NCI-H69 (cell line): ENCODE results near the gene GRIK5.

Experiments
- DNase-seq: peaks from one replicate; lab custom pipeline; 2025; lab: John Stamatoyannopoulos, UW

Gene GRIK5

DNA sequence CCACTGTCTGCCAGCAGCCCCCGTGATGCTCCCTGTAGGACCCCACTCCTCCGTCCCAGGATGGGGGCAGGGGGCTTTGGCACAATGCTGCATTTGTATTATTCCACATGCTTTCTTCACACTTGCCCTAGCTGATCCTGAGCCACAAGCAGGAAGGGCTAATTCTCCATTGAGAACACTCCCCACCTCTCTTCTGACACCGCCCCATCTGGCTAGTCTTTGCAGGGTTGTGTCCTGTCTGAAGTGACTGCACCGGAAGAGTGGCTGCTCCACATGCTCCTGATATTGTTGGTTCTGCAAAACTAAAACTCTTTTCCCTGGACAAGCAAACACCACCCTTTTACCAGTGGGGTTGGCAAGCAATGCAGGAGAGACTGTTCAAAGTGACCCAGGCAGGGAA lies 23.9 kb upstream of the GRIK5 start:
- no peak for DNase-seq

DNA sequence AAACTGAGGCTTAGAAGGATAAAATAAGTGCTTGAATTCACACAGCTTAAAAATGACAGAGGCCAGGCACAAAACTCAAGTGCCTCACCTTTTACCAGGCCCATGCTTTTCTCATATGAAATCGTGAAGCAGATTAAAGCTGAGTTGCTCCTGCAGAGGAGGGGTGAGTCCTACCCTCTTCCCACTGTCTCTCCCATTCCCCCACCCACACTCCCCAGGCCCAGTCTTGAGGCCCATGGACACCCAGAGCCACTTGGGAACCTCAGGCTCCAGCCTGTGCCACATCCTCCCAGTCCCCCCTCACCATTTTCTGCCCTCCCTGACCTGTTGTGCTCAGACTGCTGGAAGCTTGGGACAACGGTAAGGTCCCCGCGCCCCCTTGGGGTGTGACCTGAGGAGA lies 23.5 kb upstream of the GRIK5 start:
- no peak for DNase-seq

- peak; percentile 84 for DNase-seq
Measured at GRCh38 chr19:42092350-42092749, 22.3 kb upstream of the GRIK5 start.

DNA sequence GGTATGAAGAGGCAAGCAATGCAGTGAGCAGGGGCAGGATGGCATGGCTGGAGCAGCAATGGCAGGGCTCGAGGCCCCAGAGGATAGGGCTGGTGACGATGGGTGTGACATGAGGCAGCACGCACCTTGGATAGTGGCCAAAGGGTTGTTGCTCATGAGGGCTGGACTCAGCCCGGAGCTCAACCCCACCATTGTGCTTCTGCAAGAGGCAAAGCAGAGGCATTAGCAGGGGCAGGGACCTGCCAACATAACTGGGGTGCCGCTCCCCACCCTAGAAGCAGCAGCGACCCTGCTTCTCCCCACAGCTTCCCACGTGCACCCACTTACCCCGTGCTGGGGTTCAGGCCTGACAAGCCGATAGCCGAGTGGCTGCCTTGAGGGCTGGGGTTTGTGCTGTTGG lies 21.7 kb upstream of the GRIK5 start:
- peak; percentile 74 for DNase-seq

GRCh38 chr19:42091300-42091699 lies 21.3 kb upstream of the GRIK5 start:
- no peak for DNase-seq

DNA sequence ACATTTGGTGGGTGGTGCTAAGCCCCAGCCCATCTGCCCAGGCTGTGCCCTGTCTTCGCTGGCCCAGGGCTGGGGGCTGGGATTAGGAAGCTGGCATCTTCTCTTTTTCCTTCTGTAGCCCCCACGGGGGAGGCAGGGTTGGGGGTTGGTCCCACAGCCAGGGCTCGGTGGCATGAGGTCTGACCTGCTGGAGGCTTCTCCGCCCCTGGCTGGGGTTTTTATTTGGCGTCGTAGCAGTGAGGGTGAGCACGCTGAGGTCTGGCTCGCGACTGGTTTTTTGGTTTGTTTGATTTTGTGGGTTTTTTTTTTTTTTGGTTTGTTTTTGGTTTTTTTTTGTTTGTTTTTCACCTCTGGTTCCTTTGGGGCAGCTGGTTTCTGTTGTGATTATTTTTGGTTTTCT lies 20.7 kb upstream of the GRIK5 start:
- no peak for DNase-seq

- DNase-seq = no peak
Measured at GRCh38 chr19:42089772-42090171, 19.8 kb upstream of the GRIK5 start.

DNA sequence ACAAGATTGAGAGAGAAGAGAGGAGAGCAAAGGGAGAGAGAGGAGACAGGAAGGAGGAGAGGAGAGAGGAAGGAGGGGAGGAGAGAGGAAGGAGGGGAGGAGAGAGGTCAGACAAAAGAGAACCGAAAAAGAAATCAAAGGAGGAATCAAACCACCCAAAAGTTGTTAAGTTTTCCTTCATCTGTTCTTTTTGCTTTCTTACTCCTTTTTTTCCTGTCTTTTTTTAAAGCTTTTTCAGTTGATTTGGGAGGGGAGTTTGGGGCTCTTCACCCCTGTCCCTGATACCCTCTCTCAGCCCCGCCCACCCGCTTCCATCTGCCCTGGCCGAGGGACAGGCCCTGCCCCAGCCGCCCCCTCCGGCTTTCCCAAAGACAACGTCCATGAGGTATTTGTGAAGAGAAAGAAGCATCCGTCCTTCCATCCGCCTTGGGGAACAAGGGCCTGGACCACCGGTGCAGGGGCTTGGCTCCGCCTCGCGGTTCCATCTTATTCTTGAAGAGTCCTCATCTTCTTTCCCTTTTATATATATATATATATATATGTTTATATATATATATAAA lies 19.3 kb upstream of the GRIK5 start:
- DNase-seq = no peak

- no peak for DNase-seq
Measured at GRCh38 chr19:42088471-42089190, 18.6 kb upstream of the GRIK5 start.

- no peak for DNase-seq
Measured at GRCh38 chr19:42086770-42087550, 17.0 kb upstream of the GRIK5 start.

- no peak for DNase-seq
Measured at GRCh38 chr19:42086188-42086736, 16.3 kb upstream of the GRIK5 start.

DNA sequence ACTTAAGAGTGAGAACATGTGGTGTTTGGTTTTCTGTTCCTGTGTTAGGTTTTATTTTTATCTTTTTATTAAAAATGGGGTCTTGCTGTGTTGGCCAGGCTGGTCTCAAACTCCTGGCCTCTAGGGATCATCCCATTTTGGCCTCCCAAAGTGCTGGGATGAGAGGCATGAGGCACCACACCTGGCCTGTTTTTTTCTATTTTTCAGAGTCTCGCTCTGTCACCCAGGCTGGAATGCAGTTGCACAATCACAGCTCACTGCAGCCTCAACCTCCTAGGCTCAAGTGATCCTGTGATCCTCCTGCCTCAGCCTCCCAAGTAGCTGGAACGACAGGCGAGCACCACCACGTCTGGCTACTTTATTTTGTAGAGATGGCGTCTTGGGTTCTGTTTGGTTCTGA lies 13.5 kb upstream of the GRIK5 start:
- DNase-seq = no peak

GRCh38 chr19:42081584-42082203 lies 11.7 kb upstream of the GRIK5 start:
- peak; percentile 43 for DNase-seq

DNA sequence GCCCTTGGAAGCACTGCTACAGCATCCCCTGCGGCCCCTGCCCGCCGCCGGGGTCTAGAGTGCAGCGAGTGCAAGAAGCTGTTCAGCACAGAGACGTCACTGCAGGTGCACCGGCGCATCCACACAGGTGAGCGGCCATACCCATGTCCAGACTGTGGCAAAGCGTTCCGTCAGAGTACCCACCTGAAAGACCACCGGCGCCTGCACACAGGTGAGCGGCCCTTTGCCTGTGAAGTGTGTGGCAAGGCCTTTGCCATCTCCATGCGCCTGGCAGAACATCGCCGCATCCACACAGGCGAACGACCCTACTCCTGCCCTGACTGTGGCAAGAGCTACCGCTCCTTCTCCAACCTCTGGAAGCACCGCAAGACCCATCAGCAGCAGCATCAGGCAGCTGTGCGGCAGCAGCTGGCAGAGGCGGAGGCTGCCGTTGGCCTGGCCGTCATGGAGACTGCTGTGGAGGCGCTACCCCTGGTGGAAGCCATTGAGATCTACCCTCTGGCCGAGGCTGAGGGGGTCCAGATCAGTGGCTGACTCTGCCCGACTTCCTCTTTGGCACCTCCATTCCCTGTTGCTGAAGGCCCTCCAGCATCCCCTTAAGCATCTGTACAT lies 10.9 kb upstream of the GRIK5 start:
- DNase-seq = no peak

GRCh38 chr19:42079886-42080763 lies 10.1 kb upstream of the GRIK5 start:
- no peak for DNase-seq

- DNase-seq = no peak
Measured at GRCh38 chr19:42079276-42079669, 9.3 kb upstream of the GRIK5 start.

- DNase-seq = no peak
Measured at GRCh38 chr19:42078538-42079275, 8.7 kb upstream of the GRIK5 start.

DNA sequence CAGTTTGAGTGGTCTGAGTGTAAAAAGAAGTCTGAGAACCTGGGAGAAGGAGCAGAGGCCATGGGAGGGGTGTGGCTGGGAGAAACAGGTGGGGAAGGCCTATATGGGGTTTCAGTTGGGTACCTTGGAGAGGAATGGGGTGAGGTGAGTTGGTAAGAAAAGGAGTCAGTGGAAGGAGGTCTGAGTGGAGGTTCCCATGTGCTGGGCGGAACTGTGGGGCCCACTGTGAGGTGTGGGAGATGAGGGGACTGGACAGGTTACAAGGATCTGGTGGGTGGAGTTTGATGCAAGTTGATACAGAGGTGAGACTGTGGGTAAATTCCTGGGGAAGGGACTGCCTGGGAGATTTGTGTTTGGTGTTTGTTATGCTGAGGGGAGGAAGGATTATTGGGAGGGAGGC lies 8.1 kb upstream of the GRIK5 start:
- DNase-seq = no peak

- DNase-seq = no peak
Measured at GRCh38 chr19:42076380-42076944, 6.5 kb upstream of the GRIK5 start.
